Activated CD8-positive, alpha-beta memory T cell treated with anti-CD3 and anti-CD28 coated beads, Interleukin-2, amount 50 U/mL, for 48 hours (primary cell): ENCODE results near the gene COL23A1.

Experiments used
- DNase-seq: peaks from one replicate; pipeline ENCODE4 v3.0.0-alpha.2; 2020

The COL23A1 gene

DNA sequence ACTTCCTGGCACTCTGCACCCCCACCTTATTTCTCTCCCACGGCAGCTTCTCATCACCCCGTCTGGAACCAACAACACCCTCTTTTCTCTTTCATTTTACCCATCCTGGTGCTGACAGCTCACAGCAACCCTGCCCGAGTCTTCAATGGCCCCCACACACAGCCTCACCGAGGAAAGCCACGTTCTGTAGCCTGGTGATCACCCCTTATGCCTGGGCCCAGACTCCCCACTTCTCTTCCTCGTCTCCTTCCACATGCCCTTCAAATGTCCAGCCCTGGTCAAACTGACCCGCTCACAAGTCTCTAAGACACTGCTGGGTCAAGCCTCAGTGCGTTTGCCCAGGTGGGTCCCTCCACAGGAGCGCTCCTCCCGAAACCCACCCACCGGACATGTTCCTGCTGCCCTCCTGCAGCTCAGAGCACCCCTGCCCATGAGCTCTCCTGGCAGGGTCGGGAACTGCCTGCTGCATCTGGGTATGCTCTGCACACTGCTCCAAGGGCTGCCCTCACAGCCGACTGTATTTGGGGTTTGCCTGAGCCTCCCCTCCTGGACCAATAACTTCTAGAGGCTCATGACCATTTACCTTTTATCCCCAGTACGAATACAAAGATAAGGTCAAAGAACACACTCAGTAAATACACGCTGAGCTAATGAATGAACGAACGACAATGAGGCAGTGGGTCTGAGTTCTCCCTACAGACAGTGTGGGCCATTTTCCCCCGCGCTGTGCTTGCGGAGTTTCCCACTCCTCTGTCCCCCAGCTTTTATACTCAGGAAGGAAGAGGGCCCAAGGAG lies 202.9 kb downstream of the COL23A1 start:
- DNase-seq: no peak

DNA sequence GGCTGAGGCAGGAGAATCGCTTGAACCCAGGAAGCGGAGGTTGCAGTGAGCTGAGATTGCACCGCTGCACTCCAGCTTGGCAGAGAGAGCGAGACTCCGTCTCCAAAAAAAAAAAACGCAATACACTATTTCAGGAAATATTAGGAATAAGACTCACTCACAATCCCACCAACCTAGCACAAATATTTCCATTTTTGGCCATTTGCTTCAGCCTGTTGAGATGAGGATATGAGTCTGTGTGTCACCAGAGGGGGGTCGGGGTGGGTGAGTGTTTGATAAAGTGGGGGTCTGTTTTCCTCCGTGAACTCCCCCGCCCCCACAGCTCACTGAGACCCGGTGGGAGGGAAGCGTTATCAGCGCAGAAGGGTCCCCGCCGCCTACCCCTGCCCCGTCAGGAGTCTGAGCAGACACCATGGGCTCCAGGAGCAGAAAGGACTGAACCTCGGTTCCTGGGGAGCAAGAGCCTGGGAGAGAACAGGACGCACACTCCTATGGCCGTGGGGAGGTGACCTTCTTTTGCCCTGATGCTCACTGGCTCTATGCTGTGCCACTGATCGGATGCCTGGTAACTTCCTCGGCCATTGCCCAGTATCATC lies 203.8 kb downstream of the COL23A1 start:
- no peak for DNase-seq

DNA sequence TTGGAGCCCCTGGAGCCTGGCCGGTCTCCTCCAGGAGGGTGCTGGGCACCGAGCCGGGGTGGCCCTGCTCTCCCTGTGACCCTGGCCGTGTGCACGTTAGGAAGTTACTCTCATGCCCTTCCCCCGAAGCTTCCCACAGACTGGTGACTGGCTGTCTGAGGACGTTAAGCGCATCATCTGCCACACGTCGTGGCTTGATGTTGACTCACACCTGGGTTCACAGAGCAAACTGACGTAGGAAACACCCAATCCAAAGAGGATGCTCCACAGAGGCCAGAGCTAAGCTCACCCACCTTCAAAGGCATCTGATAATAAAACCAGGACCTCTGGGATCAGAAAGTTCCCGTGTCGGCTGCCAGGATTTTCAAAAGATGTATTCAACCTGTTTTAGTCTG lies 204.7 kb downstream of the COL23A1 start:
- no peak for DNase-seq

DNA sequence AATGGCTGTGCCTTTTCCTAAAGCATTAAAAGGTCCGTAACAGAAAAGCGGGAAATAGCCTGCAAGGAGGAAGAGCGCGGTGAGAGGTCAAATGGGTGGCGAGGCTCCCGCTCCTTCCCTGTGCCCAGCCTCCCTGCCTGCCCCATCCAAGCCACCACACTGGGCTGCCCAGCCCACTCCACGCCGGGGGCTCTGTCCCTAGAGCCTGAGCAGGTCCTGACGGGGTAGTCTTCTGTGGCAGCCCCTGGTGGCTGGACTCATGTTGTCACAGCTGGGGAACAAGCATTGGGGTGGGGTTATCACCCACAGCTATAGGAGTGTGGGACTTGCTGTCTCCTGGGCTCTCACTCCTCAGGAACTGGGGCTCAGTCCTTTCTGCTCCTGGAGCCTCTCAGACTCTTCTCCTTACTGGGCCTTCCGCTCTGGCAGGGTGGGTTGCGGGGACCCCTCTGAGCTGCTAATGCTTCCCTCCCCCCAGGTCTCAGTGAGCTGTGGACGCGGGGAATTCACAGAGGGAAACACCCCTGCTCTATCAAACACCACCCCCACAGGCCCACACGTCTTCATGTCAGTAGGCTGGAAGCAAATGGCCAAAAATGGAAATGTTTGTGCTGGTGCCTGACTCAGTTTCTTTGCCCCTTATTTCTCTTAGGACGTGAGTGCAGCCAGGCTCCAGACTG lies 205.2 kb downstream of the COL23A1 start:
- no peak for DNase-seq

DNA sequence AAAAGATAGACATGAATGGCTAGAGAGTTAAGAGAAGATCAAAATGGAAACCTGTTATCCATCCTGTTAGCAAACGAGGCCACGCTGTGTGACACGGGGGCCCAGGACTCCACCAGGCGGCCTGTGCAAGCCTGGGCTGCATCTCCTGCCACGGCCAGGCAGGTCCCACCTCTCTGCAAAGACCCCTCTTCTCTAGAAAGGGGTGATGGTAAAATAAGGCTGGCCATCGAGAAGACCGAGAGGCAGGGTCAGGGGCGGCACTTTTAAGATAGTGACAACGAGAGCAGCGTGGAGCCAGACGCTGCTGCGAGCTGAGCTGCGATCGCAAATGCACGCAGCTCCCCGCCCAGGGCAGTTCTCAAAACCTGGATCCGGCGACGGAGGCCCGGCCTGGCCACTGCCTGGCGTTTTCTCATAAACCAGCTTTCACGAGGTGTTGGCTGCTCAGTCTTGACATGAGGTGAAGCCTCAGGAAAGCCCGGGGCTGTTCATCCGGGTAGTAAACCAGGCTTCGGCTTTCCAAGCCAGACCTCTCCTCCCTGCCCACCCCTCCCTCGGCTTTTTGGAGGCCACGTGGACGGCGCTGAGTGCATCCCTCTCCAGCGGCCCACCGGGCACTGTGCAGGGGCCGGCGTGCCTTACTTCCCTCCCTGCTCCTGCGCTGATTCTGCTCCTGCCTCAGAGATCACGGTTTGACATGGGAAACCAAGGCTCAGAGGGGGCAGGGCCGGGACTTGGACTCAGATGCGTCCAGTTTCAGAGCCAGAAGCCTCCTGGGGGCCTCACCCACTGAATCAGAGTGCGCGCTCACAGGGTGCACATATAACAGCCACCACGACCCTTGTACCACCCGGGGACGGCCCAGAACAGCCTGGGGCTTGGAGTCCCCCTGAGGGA lies 206.0 kb downstream of the COL23A1 start:
- DNase-seq: no peak

DNA sequence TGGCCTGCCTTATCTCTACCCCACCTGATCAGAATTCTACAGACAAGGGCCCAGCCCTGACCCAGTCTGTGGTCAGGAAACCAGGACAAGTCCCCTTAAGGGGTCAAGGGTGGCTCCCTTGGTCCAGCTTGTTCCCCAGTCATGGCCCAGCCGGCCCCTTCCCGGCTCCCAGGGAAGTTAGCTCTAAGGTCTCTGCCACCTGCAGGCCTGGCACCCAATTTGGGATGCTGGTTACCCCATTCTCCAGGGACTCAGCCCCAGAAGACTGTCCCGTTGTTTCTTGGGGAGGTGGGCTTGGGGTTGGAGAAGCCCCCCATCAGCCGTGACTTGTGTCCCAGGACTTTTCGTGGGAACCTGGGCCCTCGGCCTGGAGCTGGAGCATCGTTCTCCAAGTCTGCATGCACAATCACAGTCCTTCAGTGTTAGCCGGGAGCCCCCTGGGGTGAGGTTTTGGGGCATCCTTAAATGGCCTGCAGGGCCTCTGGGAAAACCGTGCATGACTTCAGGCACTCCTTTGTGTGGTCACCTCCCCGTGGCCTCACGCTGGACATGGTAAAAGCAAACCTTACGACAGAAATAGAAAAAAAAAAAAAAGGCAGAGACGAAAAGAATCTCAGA lies 206.8 kb downstream of the COL23A1 start:
- DNase-seq: no peak

DNA sequence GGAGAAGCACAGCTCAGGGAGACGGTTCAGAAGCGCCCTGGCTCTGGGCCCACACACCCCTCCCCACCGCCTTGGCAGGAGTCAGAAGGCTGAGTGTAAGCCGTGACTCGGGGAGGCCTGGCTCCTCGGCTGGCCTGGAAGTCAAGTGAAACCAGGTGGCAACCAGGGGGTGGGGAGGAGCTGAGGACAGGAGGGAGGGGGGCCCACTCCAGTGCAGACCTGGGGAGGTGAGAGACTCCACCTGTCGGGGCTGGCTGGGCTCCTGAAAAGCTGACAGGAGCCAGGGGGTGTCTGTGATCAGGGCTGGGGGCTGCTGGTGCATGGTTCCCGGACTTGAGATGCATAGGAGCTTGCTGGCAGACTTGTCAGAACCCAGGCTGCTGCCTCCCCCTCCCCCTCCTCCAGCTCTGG lies 207.4 kb downstream of the COL23A1 start:
- DNase-seq: no peak

DNA sequence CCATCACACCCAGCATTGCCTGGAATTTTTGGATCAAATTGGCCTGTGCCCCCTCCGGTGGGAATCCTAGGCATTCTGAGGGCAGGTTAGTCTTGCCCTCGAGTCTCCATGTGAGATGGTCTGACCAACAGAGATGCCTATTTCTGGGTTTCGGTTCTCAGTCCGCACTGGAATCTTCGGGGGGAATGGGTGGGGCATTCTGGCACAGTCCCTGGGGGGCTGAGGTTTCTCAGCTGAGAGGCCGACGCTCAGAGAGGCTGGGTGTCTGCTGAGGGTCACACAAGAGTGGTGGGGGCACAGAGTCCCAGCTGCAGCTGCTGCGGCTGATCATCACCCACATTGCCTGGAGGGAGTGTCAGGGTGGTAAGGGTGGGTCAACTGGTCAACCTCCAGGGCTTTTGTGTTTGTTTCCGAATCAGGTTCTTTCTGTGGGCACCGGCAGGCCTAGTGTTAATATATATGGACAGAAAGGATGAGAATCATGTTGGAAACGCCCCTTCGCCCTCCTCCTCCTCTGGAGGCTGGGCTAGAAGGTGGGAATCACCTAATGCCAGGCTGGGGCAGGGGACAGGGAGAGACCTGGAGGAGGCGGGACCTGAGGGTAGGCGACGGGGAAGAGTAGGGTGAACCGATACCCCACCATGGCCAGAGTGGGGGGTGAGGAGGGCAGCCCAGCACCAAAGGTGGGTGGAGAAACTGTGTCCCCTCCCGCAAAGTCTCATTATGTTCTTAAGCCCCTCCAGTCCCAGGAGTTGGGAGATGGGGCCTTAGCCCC lies 208.1 kb downstream of the COL23A1 start:
- no peak for DNase-seq

DNA sequence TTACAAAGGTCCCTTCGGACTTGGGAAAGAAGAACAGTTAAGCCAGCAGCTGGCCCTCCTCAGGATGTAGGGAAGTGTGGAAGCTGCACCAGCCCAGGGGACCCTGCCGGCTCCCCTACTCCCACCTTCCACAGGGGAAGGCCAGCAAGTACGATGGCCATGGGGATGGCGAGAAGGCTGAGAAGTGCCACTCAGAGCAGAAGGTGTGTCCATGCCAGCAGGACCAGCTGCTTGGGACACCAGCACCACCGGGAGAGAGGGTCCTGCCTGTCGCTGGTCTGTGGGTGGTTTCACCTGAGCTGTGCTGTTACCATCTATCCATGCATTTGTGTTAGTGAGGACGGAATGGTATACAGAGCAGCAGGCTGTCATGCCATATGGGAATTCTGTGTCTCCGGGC lies 209.0 kb downstream of the COL23A1 start:
- no peak for DNase-seq

DNA sequence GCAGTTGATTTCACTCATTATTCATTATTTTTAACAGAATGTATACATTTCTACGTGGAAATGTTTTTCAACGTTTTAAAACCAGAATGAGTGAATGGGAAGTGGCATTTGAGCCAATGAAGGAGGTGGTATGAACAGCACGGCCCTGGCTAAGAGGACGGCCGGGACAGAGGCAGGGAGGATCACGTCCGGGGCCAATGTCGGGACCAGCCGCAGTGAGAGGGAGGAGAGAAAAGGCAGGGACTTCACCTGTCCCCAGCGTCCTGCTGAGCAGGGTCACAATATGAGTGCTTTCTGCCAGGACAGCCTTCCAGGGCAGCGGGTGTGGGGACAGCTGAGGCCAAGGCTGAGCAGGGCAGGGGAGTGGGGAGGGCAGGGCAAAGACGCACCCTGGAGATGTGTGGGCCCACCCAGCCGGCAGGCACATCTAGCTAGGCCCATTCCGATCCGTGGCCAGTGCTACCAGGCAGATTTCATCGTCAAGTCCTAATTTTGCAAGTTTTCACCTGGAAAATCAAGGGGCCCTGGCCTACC lies 209.6 kb downstream of the COL23A1 start:
- no peak for DNase-seq

DNA sequence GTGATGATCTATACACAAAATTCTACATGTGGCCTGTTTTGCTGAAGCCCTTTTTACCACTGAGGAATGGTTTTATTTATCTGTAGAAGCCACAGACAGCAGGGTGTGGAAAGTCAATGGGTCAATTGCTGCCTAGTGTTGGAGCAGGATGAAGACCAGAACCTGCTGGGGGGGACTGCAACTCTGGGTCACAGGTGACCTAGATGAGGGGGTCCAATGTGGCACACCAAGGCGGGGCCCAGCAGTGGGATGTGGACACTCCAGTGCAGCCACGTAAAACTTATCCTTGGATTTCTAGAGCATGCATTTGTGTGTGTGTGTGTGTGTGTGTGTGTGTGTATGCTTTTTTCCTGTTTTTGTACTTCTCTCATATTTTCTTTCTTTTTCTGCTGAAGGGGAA lies 210.1 kb downstream of the COL23A1 start:
- DNase-seq: no peak

DNA sequence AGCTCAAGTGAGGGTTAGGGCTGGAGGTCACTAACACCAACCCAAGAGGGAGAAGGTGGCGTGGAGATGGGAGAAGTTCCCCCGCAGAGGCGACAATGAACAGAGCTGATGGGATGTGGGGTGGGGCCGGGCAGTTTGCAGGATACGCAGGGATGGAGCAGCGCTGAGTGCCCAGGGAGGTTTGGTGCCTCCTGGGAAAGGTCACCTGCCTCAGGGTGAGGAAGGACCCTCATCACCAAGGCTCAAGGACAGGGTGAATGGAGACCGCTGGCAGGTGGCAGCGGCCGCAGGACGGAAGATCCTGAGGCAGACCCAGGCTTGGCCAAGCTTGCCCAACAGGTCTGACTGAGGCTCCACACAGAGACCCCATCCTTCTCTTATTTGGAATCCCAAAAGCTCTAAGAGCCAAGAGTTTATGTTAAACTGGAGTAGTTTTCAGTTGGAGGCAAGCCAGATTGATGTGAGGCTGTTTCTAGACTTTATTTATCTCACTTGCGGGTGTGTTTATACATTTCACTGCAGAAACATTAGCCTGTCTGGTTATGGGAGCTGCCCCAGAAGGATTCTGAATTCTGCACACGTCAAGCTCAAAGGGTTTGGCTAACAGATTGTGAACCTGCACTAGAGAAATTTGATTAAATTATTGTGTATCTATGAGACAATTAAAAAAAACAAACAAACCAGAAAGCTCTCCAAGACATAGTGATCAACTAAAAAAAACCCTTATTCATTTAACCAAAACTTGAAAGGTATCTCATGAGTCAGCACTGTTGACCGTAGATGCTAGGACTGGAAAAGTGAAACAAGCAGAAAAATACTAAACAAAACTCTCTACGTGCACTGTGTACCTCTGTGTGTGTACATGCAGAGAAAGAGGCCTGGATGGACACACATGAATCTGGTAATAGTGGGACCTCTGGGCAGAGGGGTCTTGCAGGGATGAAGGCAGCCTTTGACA lies 211.4 kb downstream of the COL23A1 start:
- no peak for DNase-seq

DNA sequence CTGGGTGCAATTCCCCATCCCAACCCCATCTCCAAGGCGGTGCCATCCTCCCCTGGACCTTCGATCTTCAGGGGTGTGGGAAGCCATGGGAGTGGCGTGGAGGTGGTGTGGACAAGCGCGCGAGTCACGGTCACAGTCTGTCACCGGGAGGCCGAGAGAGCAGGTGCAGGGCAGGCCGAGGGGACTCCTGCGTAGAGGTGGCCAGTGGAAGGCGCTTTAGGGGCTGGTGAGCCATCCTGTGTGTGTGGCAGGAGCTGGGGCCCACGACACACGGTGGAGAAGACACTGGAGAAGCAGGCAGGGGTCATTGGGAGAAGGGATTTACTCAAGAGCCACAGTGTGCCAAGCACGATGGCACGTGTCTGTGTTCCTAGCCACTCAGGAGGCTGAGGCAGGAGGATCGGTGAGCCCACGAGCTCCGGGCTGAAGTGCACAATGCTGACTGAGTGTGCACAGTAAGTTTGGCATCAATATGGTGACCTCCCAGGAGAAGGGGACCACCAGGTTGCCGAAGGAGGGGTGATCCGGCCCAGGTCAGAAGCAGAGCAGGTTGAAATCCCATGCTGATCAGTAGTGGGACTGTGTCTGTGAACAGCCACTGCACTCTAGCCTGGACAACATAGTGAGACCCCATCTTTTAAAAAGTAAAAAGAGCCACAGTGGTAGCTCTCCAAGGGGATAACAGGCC lies 212.5 kb downstream of the COL23A1 start:
- no peak for DNase-seq

DNA sequence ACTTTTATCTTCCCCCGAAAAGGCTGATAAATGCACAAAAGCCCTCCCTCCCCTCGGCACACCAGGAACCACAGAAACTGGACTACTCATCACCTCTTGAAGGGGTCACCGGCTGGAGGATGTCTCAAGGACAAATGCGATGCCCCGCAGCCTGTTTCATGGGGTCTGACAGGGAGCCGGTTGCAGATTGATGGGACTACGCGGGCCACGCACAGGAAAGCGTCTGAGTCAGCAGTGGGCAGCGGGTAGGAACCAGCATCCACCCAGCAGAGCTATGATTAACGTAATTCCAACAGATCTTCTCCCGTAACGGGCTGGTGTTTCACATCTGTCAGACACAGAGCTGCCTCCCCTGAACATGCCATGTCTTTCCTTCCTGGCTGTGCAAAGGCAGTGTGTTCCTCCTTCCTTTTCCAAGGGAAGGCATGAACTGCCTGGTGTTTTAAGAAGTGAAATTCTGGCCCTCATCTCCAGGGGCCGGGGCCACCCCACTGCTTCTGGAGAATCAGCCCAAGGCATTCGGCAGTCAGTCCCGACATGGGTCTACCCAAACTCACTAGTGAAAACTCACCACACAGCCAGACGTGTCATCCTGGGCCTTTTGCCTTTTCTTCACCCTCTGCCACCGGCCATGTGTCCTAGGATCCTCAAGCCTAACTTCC lies 213.1 kb downstream of the COL23A1 start:
- no peak for DNase-seq

DNA sequence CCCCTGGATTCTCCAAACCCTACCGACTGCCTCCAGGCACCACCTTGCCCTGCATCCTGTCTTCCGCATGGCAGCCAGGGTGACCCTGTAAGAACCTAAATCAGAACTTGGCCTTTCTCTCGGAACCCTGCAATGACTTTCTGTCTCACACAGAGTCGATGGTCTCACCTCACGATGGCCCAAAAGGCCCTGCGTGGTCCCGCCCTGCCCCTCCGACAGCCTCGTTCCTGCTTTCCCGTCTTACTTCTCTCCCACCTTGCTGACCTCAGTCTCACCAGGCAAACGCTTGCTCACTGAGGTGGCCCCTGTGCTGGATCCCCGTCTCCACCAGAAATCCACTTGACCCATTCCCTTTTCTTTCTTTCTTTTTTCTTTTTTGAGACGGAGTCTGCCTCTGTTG lies 214.8 kb downstream of the COL23A1 start:
- DNase-seq: no peak

DNA sequence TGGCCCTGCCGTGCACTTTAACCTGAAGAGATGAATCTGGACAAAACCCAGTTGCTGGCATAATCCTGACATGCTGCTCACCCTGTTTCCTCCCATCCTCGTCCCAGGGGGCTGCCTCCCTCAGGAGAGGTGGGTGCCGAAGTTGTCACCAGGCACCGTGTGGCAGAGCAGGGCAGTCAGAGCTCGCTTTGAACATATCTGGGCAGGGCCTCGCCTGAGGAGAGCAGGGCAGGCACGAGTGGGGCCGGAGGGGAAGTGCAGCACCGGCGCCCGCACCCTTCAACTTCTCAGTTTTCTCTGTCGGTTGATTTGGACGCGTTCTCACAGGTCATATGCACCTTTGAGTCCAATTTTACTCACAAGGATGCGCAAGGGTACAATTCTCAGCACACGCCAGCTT lies 216.5 kb downstream of the COL23A1 start:
- DNase-seq: no peak

DNA sequence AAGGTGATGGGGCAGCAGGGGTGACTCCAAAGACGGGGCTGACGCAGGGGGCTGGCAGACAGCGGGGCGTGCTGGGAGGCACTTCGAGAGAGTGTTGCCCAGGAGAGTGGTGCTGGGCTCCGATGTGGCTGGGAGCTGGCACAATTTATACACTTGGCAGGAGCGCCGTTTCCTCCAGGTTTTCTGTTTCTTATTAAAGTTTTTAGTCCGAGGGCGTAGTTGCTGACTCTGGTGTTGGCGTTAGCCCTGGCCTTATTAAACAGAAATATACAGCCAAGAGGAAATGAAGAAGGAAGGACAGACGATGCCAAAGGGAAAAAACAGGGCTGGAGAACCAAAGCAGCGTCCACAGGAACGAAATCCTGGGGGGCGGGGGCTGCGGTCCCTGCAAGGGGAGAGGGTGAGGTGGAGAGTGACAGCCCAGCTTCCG lies 218.0 kb downstream of the COL23A1 start:
- DNase-seq: no peak

DNA sequence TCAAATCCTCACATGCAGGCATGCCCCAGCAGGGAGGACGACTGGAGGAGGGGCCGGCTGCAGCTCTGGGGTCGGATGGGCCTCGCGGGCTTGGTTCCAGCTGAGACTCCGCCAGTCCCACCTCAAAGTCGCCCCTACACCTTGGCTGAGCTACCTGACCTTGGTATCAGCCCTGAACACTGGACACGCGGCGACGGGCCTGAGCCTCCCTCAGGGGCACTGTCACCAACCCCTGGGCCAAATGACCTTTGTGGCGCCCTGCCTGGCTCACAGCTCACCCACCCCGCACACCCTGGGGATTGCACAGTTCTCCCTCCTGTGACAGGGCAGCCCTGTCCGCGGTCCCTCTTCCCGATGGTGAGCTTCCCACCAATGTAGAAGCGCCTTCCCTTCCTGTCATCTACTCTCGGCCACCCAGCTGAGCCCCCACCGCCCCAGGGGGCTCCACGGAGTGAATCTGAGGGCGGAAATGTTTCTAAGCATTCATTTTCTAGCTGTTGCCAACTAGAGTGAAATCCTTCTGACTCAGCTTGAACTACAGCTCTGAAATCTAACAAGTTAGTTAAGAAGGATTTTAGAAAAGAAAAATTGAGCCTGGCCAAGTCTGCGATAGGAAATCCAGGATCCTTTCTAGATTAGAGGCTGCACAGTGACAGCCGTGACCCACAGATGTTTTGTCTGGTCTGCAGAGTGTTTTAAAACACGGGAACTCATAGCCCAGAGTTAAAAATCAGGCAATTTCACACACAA lies 218.7 kb downstream of the COL23A1 start:
- no peak for DNase-seq
